HL-60 (cell line): ENCODE measurements around the gene DHRS7.

Experiments
- POLR2AphosphoS5 ChIP-seq: IDR thresholded peaks from 2 replicates; pipeline ENCODE4 v1.6.1; 2012; ENCODE audit warnings: low read depth
- TF ChIP-seq, protein P1 (sequence below): IDR thresholded peaks from one replicate; pipeline ENCODE4 v1.5.1; 2011; ENCODE audit warnings: low read length, control low read depth, inconsistent platforms; ENCODE audit not compliant: insufficient read depth

DNA sequence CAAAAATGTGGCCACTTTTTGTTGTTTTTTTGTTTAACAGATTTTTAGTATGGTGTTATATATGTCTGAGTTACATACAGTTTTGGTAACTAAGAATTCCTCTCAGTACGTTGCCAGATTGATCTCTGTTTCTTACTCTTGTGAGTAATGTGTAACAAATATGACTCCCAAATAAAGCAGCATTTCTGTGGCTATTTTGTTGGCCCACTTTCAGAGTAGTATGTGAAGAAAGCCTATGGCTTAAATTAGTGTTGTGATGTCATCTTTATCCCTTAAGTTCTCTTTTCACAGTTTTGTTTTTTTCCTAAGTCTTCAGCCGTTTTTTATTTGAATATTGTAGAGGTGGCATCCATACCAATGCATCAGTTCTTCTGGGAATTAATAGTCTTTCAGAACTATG lies 62.8 kb downstream of the DHRS7 start:
- TF ChIP-seq, protein P1, sequence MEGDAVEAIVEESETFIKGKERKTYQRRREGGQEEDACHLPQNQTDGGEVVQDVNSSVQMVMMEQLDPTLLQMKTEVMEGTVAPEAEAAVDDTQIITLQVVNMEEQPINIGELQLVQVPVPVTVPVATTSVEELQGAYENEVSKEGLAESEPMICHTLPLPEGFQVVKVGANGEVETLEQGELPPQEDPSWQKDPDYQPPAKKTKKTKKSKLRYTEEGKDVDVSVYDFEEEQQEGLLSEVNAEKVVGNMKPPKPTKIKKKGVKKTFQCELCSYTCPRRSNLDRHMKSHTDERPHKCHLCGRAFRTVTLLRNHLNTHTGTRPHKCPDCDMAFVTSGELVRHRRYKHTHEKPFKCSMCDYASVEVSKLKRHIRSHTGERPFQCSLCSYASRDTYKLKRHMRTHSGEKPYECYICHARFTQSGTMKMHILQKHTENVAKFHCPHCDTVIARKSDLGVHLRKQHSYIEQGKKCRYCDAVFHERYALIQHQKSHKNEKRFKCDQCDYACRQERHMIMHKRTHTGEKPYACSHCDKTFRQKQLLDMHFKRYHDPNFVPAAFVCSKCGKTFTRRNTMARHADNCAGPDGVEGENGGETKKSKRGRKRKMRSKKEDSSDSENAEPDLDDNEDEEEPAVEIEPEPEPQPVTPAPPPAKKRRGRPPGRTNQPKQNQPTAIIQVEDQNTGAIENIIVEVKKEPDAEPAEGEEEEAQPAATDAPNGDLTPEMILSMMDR, result no peak
- no peak for TF ChIP-seq POLR2AphosphoS5
